Measurements from ENCODE around the gene ZNF512.

DNA sequence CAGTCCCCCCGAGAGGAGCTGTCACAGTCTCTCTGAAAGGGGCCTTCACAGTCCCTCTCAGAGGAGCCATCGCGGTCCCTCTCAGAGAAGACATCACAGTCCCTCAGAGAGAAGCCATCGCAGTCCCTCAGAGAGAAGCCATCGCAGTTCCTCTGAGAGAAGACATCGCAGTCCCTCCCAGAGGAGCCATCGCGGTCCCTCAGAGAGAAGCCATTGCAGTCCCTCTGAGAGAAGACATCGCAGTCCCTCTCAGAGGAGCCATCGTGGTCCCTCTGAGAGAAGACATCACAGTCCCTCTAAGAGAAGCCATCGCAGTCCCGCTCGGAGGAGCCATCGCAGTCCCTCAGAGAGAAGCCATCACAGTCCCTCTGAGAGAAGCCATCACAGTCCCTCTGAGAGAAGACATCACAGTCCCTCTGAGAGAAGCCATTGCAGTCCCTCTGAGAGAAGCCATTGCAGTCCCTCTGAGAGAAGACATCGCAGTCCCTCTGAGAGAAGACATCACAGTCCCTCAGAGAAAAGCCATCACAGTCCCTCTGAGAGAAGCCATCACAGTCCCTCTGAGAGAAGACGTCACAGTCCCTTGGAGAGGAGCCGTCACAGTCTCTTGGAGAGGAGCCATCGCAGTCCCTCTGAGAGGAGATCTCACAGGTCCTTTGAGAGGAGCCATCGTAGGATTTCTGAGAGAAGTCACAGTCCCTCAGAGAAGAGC, 1.3 kb upstream of the ZNF512 start:
- no peak for TF ChIP-seq EZH2 (IDR thresholded peaks at IDR 0.05; ENCODE audit: insufficient read depth, poor library complexity, severe bottlenecking)
- no peak for TF ChIP-seq EZH2phosphoT487 (IDR thresholded peaks at IDR 0.05; ENCODE audit: insufficient read depth, low read depth)

Data from GM23248 (cell line).